D721Med (cell line): ENCODE data around the gene CSE1L.

ENCODE experiments used
- DNase-seq: peaks from one replicate; pipeline ENCODE4 v3.0.0; 2011; ENCODE audit warnings: low spot score; ENCODE audit not compliant: insufficient read length
- FAIRE-seq: peaks from 2 replicates; lab custom pipeline; 2011; peaks lifted over from hg19 to GRCh38; lab: Jason Lieb, UNC
- CTCF ChIP-seq: IDR thresholded peaks from 2 replicates; pipeline ENCODE4 v1.5.1; 2012; ENCODE audit warnings: mild to moderate bottlenecking, control low read depth; ENCODE audit not compliant: insufficient read depth; ENCODE audit errors: missing control alignments

CSE1L gene

GRCh38 chr20:49037962-49038387, 8.1 kb upstream of the CSE1L start:
- no peak for FAIRE-seq
- TF ChIP-seq CTCF = no peak
- DNase-seq = no peak

GRCh38 chr20:49039854-49040253, 6.3 kb upstream of the CSE1L start:
- no peak for DNase-seq
- FAIRE-seq = no peak
- TF ChIP-seq CTCF = no peak

- FAIRE-seq (no peak), DNase-seq (no peak)
- no peak for TF ChIP-seq CTCF
Measured at GRCh38 chr20:49043000-49043399, 3.1 kb upstream of the CSE1L start.

- DNase-seq (no peak), FAIRE-seq (no peak)
- no peak for TF ChIP-seq CTCF
Measured at GRCh38 chr20:49045440-49046086, 549 bp upstream of the CSE1L start.

GRCh38 chr20:49052334-49052733, 6.2 kb downstream of the CSE1L start:
- no peak for TF ChIP-seq CTCF
- FAIRE-seq = no peak
- DNase-seq = no peak

DNA sequence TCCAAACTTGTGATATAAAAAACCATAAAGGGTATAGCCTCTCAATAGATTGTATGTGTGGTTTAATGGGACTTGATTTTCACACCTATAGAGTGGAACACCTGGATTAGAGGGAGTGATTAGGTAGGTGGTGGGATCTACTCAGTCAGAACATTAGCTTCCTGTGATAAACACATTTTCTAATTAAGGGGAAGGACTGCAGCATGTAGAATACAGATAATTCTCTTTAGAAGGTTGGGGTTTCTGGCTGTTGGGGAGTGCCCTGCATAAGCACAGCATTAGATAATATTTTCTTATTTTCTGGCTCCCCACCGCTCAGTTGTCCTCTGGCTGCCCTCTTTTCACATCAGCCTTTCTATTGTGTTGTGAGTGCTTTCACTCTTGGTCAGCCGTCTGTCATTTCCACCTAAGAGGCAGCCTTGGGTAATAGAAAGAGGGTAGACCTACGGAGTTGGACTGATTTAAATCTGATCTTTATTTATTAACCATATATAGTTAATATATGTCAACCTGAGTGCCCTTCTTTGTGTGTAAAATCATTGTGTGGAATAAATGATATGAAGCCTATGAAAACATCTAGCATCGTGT, 8.0 kb downstream of the CSE1L start:
- no peak for DNase-seq
- TF ChIP-seq CTCF = no peak
- no peak for FAIRE-seq

GRCh38 chr20:49063279-49063678, 17.2 kb downstream of the CSE1L start:
- no peak for TF ChIP-seq CTCF
- FAIRE-seq = no peak
- no peak for DNase-seq
